ENCODE data around the gene DLG5.

The DLG5 gene

GRCh38 chr10:77926566-77927401 is at the start of gene DLG5:
Gene DLG5, minus strand, starts transcription at chr10:77926755. Its CDS starts 235 bp downstream, at chr10:77926520.
- no peak for DNase-seq

- no peak for DNase-seq
Observed at GRCh38 chr10:77975086-77975666, 48.6 kb upstream of the DLG5 start.

GRCh38 chr10:77974396-77975074 is 48.0 kb upstream of the DLG5 start:
- DNase-seq = no peak

GRCh38 chr10:77973276-77973675 is 46.7 kb upstream of the DLG5 start:
- DNase-seq = no peak

- DNase-seq = no peak
Observed at GRCh38 chr10:77972148-77972547, 45.6 kb upstream of the DLG5 start.

GRCh38 chr10:77971804-77972144 is 45.2 kb upstream of the DLG5 start:
- DNase-seq = no peak

- no peak for DNase-seq
Observed at GRCh38 chr10:77970869-77971803, 44.6 kb upstream of the DLG5 start.

- DNase-seq = no peak
Observed at GRCh38 chr10:77969114-77969513, 42.6 kb upstream of the DLG5 start.

GRCh38 chr10:77967611-77968022 is 41.1 kb upstream of the DLG5 start:
- no peak for DNase-seq

- no peak for DNase-seq
Observed at GRCh38 chr10:77965294-77965693, 38.7 kb upstream of the DLG5 start.

- DNase-seq = no peak
Observed at GRCh38 chr10:77964811-77965210, 38.3 kb upstream of the DLG5 start.

GRCh38 chr10:77963901-77964300 is 37.3 kb upstream of the DLG5 start:
- DNase-seq = no peak

GRCh38 chr10:77962350-77963146 is 36.0 kb upstream of the DLG5 start:
- no peak for DNase-seq

GRCh38 chr10:77961668-77962067 is 35.1 kb upstream of the DLG5 start:
- no peak for DNase-seq

GRCh38 chr10:77960829-77961329 is 34.3 kb upstream of the DLG5 start:
- no peak for DNase-seq

GRCh38 chr10:77959887-77960455 is 33.4 kb upstream of the DLG5 start:
- no peak for DNase-seq

- no peak for DNase-seq
Observed at GRCh38 chr10:77959384-77959783, 32.8 kb upstream of the DLG5 start.

GRCh38 chr10:77955136-77955535 is 28.6 kb upstream of the DLG5 start:
- no peak for DNase-seq

GRCh38 chr10:77949167-77949566 is 22.6 kb upstream of the DLG5 start:
- DNase-seq = no peak

GRCh38 chr10:77946084-77946483 is 19.5 kb upstream of the DLG5 start:
- no peak for DNase-seq

- no peak for DNase-seq
Observed at GRCh38 chr10:77944519-77944918, 18.0 kb upstream of the DLG5 start.

All from NCI-H1048 (cell line).